PC-9 (cell line): ENCODE data around the gene PRSS2.

Experiments
- EZH2 ChIP-seq: fragments of 200-600 bp; sonication (generic); IDR thresholded peaks from 2 replicates; pipeline ENCODE4 v1.8.0; 2017; ENCODE audit warnings: antibody characterized with exemption, low read depth
- TF ChIP-seq, protein P1 (sequence below): fragments of 200-600 bp; sonication (generic); conservative IDR thresholded peaks from 2 replicates; pipeline ENCODE4 v1.6.1; 2017; ENCODE audit warnings: mixed run types, antibody characterized with exemption, mild to moderate bottlenecking, moderate library complexity

DNA sequence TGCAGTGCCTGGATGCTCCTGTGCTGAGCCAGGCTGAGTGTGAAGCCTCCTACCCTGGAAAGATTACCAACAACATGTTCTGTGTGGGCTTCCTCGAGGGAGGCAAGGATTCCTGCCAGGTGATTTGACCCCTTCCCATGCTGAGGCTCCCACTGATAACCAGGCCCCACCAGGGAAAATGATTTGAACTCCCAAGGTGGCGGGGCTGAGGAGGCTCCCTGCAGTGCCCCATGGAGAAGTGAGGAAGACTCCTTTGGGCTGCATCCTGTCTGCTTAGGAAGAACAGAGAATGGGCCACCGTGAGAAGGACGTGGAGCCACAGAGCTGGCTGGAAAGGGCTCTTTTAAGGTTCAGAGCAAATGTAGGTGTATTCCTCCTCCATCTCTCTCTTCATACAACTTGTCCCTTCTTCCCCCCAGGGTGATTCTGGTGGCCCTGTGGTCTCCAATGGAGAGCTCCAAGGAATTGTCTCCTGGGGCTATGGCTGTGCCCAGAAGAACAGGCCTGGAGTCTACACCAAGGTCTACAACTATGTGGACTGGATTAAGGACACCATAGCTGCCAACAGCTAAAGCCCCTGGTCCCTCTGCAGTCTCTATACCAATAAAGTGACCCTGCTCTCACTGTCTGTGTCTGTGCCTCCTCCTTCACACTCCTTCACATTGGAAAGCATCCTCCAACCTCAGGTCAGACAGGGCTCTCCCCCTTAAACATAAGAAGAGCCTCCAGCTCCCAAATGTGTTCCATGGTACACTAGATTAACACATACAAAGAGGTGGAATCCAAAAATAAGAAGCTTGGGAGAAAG, 3.4 kb downstream of the PRSS2 start:
- TF ChIP-seq, protein P1, sequence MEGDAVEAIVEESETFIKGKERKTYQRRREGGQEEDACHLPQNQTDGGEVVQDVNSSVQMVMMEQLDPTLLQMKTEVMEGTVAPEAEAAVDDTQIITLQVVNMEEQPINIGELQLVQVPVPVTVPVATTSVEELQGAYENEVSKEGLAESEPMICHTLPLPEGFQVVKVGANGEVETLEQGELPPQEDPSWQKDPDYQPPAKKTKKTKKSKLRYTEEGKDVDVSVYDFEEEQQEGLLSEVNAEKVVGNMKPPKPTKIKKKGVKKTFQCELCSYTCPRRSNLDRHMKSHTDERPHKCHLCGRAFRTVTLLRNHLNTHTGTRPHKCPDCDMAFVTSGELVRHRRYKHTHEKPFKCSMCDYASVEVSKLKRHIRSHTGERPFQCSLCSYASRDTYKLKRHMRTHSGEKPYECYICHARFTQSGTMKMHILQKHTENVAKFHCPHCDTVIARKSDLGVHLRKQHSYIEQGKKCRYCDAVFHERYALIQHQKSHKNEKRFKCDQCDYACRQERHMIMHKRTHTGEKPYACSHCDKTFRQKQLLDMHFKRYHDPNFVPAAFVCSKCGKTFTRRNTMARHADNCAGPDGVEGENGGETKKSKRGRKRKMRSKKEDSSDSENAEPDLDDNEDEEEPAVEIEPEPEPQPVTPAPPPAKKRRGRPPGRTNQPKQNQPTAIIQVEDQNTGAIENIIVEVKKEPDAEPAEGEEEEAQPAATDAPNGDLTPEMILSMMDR = no peak
- no peak for TF ChIP-seq EZH2
